ENCODE data around the gene FAS.

FAS gene

DNA sequence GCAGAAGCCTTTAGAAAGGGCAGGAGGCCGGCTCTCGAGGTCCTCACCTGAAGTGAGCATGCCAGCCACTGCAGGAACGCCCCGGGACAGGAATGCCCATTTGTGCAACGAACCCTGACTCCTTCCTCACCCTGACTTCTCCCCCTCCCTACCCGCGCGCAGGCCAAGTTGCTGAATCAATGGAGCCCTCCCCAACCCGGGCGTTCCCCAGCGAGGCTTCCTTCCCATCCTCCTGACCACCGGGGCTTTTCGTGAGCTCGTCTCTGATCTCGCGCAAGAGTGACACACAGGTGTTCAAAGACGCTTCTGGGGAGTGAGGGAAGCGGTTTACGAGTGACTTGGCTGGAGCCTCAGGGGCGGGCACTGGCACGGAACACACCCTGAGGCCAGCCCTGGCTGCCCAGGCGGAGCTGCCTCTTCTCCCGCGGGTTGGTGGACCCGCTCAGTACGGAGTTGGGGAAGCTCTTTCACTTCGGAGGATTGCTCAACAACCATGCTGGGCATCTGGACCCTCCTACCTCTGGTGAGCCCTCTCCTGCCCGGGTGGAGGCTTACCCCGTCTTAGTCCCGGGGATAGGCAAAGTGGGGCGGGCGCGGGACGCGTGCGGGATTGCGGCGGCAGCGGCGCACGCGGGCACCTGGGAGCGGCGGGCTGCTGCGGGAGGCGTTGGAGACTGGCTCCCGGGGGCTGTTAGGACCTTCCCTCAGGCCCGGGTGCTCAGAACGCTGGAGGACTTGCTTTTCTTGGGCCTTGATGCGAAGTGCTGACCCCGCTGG lies at the start of gene FAS:
FAS (plus strand) TSS at position 415 of the 777 bp plus-strand sequence; CDS start at position 494, 79 bp downstream.
- FAIRE-seq = no peak

DNA sequence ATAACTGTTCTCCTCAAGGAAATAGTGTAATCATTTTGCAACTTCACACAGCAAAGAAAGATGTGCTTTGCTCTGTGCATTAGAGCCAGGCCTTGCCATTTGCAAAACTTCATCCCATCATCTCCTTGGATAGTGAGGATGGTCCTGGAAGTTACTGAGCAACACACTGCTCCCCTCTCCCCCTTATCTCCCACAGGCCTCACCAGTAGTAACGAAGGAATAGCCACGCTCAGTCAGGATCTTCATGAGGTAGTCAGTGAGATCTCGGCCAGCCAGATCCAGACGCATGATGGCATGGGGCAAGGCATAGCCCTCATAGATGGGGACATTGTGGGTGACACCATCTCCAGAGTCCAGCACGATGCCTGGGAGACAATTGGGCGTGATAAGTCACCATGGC lies 49.6 kb upstream of the FAS start:
- FAIRE-seq = no peak

DNA sequence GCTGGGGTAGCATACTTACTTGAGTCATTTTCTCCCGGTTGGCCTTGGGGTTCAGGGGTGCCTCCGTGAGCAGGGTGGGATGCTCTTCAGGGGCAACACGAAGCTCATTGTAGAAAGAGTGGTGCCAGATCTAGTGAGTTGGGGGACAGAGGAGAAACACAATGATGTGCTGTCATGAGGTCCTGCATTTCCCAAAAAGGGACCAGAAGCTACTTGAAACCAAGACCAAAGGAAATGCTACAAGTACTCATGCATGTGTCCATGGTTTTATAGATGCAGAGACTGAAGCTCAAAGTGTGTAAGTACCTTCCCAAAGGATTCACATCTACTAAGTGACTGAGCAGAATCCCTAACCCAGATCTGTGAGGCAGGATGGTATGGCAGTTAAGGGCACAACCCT lies 46.8 kb upstream of the FAS start:
- FAIRE-seq = no peak

DNA sequence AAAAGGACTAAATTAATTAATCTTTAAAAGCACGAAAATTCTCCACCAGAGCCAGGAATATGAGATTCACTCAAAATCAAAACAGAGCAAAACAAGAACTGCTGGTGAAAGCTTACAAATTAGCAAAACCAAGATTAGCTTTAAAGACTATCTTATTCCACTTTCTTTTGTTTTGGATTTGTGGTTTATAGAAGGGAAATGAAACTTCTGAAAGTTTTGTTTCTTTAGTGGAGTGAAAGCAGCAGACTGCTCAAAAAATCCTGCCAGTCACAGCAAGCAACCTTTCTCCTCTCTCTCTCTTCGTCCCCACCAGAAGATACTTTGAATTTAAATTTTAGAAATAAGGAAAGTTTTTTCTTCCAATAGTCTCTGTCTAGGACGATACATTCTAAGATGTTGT lies 45.8 kb upstream of the FAS start:
- no peak for FAIRE-seq

DNA sequence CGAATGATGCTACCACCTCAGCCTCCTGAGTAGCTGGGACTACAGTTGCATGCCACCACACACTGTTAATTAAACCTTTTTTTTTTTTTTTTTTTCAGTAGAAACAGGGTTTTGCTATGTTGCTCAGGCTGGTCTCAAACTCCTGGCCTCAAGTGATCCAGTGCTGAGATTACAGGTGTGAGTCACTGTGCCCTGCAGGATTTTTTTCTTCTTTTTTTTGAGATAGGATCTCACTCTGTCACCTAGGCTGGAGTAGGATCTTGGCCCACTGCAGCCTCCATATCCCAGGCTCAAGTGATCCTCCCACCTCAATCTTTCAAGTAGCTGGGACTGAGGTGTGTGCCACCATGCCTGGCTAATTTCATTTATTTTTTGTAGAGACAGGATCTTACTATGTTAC lies 44.4 kb upstream of the FAS start:
- no peak for FAIRE-seq

DNA sequence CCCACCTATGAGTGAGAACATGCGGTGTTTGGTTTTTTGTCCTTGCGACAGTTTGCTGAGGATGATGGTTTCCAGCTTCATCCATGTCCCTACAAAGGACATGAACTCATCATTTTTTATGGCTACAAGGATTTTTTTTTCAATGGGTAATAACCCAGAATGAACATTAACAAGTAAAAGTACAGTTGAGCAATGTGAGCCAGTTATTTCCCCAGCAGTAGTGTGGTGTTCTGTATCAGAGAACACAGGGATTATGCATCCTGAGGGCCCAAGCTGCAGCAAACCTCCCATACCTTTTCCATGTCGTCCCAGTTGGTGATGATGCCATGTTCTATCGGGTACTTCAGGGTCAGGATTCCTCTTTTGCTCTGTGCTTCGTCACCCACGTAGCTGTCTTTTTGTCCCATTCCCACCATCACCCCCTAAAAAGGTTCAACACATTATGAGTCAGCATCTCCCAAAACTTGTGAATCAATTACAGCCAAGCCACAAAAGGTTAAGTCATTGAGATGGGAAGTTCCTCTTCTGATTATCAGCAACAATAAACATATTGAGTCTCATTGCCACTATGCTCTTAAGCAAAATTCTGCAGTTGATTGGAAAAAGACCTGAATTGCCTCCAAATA lies 43.5 kb upstream of the FAS start:
- no peak for FAIRE-seq

DNA sequence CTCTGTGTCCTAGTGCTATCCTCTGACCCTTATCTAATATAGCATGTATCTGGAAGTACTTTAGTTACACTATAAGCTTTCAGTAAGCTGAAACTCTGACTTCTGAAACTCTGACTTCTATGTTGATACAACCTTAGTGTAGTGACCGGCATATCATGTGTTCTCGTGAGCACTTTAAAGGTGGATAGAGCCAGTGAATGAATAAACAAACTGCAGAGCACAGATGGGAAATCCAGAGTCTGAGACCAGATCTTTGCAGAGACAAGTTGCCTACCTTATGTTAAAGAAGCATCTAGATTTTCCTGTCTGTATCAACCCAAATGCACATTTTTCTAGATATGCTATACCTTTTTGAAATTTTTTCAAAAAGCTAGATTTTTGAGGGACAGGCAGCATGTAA lies 41.5 kb upstream of the FAS start:
- FAIRE-seq = no peak

DNA sequence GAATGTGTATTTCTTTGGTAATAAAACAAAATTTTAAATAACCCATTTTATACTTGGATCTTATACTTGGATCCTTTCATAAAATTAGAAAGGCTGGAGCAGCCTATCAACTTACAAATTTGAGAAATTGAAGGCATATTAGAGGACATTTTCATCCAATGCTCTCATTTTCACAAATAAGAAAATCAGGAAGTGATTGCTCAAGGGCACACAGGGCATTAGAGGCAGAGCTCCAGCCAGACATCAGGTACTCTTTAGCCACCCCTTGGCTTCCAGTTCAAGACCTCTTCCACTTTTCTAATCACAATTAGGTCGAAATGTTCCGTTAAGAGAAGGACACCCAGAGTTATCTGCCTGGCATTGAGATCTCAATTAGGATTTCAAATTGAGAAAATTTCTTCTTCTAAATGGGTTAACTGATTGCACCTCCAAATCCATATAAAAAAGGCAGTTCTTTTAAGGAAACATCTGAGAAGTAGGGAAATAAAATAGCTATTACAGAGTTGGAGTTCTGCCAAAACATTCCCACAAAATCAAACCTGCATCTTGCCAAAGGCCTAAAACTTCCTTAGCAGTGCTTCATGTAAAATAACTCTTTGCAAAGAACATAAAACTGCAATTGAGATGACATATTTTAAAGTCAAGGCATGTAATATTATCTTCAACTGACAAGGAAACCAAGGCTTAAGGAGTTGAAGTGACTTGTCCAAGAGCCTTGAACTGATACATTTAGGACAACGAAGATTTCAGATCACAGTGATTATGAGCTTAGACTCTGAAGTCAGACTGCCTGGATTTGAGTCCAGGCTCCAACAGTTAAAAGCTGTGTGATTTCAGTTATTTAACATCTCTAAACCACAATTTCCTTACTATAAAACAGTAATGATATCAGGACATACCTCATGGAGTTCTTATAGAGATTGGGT lies 40.4 kb upstream of the FAS start:
- no peak for FAIRE-seq

DNA sequence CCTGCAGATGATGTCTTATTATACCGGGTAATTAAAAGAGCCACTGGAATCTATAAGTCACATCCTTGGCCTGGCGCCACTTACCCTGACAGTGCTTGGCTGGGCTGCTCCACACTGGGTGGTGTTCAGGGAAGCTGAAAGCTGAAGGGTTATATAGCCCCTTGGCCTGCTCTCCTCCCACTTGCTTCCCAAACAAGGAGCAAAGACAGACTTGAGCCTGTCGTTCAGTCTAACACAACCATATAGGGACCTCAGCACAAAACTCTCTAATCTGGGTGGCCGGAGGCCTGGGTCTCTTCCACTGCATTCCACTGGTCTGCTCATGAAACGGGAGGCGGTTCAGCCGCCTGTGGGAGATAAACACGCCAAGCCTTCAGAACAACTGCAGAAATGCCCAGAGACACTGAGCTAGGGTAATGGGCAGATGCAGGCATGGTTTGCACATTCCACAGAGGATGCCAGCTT lies 37.9 kb upstream of the FAS start, which contains the start of gene ACTA2:
ACTA2 (minus strand) TSS at position 127 of the 465 bp plus-strand sequence. CDS start 3,843 bp downstream, outside the sequence.
- no peak for FAIRE-seq

DNA sequence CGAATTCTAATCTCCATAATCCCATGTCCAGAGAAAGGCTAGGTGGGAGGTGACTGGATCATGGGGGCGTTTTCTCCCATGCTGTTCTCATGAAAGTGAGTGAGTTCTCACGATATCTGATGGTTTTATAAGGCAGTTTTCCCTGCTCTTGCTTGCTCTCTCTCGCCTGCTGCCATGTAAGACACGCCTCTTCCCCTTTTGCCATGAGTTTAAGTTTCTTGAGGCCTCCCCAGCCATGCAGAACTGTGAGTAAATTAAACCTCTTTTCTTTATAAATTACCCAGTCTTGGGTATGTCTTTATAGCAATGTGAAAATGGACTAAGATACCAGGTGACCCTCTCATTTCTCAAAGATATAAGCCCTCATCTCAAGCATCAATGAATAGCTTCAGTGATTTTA lies 36.9 kb upstream of the FAS start:
- no peak for FAIRE-seq

DNA sequence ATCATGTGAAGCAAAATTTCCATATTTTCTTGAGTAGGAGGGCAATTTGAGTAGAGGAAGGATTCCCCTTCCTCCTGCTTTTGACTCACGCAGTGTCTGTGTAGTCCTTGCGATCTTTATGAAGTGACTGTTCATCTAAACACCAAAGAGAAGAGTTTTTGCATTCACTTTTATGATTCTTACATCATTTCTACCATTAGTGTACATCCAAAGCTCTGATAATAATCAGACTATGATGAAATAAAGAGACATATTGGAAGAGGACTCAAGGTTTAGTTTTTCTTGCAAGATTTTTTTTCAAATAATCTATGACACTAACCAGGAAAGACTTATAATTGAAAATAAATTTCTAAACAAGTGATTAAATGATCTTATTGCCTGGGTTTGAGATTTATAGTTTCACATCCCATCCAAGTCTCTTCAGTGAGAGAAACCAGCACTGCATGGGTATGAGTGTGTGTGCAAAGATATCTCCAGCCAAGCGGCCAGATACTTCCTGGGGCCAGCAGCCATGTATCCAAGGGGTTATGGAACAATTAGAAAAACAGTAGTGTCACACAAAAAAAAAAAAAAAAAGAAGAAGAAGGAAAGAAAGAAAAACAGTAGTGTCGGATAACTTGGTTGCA lies 36.0 kb upstream of the FAS start:
- FAIRE-seq = no peak

DNA sequence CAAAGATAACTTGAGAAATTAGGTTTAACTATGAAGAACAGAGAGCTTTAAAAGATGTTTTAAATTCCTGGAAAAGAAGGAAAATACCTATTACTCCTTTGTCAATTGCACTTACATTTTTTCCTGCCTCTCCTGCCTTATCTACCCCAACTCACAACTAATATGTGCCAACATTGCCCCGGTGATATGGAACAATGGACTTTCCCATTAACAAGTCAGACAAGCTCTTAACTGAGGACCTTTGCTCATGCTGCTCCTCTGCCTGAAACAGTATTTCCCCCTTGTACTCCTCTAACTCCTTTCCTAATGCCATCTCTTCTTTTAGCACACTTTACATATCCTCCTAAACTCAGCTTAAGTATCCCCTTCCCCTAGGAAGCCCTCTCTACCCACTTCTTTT lies 33.2 kb upstream of the FAS start:
- FAIRE-seq = no peak

DNA sequence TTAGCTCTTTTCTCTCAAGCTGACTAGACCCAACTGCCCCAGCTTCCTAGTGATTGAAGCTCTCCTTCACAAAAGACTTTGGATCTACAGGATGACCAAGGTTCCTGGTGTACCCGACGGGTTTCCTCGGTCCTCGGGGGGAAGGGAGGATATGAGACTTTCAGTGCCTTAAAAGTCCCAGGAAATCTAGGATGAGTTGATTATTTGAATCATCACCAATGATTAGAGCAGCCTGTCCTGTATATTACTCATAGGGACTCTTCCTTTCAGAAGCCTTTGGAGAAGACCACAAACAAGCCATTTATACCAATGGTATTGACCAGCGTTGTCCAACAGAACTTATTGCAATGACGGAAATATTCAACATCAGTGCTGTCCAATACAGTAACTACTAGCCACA lies 31.9 kb upstream of the FAS start:
- FAIRE-seq = no peak

DNA sequence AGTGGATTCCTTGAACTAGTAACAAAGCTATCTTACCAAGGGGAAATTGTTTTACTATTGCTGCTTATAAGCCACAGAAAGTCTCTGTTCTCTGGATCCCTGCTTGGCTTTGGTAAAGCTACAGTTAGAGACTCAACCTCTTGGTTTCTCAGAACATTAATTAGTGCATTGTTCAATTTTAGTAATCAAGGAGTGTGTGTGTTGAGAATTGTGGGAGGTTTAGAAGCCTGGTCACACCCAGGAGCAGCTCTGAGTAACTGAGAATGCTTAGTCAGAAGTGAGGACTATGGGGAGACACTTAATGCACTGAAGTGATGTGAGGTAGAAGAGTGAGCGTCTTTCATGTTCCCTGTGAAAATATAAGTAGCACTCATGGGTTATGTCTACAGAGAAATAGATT lies 29.8 kb upstream of the FAS start:
- no peak for FAIRE-seq

DNA sequence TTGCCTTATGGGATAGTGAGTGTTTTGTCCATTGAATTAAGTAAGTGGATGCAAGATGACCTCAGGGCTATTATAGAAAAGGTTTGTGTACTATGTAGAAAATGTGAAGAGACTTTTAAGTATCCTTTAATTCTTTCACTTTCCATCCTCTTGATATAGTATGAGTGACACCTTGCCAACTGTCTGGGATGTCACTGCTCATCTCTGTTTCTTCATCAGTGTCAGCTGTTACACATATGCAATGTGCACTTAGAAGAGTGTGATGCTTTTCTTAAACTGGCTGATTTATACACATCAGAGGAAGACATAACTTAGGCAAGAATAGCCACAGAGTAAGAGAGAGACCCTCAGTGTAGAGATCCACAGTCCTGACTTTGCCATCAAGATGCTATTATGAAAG lies 29.3 kb upstream of the FAS start:
- FAIRE-seq = no peak

DNA sequence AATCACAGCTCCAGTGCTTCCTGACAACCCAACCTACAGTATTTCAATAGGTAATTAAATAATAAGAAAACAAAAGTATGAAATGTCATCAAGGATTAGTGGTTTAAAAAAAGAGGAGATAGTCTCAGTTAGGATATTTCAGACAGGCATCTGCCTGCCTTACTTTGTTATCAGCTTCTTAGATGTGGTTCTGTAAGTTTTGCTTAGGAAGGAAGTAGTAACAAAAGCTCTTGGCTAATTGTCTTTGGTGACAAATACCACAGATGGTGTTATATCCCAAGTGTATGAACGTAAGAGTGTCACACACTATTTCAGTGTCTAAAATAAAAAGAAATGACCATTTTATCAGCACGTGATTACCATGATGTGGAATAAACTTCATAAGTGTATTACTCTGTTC lies 28.3 kb upstream of the FAS start:
- FAIRE-seq = no peak

DNA sequence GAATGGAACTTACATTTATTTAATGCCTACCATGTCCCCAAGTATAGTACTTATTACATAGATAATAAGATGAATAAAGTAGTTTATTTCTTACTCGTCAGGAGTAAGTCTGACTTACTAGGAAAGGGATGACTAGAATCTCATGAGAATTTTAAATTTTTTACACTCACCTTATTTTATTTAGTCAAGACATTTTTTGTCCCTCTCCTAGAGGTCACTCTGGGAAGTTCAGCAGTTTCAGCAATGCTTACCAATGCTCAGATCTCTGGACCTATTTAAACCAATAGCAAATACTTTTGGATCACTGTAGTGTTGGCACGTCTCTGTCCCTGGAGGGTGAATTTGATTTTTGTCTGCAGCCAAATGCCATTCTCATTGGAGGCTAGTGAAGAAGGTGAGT lies 27.3 kb upstream of the FAS start:
- no peak for FAIRE-seq

DNA sequence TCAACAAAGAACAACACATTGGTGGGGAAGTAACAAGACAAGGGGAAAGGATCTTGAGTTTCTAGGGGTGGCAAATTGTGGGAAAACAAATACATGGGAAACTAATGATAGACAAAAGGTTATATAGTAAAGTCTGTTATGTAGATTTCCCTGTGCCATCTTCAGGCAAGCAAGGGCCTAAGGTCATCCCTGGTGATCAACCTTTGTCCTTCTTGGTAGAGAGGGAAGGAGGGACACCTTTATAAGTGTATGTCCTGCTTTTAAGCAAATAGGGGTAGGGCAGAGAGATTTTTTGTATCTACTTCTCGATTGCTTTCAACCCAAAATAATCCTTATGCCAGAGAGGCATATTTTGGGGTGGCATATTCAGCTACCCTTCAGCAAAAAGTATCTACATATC lies 26.2 kb upstream of the FAS start:
- FAIRE-seq = no peak

DNA sequence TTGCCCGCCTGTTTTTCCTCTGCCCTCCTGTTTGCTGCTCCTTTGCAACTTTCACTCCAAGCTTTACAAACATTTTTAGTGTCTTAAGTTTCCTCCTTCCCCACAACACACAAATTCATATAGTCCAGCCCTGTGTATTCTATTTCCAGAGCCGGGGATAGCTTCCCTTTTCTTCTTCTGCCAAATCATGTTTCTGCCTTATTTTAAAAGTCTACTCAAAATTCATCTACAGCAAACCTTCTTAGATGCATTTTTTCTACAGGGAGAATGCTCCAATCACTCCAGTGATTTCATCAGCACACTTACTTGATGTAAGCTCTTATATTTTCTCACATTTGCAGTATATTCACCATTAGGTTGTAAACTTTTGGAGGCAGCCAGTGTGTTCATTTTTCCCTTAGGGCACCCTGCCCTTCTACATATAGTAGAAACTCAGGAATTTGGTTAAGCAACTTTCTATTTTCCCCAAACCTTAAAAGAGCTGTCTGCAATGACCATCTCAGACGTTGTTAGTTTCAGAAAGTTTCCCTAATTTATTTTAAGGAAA lies 25.7 kb upstream of the FAS start:
- no peak for FAIRE-seq

DNA sequence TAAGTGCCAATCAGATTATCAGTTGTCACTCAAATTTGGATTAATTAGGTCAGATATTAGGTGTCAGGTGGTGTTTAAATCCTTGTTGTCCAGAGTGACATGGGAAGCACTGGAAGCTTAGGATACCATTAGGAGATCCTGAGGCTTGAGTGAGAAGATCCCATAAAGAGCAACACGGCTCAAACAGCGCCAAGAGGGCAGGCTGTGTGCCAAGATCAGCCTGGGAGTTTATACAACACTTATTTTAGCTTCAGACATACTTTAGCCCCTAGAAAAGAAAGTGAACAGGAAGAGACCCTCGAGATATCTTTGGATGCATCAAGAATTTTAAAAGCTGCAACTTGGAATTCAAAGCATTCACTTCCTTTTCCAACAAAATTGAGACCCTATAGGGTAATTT lies 23.8 kb upstream of the FAS start:
- FAIRE-seq = no peak

DNA sequence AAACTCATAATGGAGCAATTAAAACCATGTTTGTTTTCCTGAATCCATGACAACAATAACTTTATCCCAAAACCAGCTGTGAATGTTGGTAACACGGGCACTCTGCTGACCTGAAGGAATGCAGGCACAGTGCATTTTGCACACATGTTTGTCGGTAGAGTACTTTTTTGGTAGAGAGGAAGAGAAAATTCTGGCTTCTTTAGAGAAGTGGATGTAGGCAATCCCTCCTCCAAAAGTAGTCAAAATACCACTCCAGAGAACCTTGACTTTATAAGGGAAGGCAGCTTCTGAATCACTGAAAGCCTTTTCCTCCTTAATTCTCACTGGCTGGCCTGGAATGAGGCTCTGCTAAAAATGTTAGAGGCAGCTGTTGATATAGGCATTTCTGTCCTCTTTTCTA lies 22.2 kb upstream of the FAS start:
- no peak for FAIRE-seq

DNA sequence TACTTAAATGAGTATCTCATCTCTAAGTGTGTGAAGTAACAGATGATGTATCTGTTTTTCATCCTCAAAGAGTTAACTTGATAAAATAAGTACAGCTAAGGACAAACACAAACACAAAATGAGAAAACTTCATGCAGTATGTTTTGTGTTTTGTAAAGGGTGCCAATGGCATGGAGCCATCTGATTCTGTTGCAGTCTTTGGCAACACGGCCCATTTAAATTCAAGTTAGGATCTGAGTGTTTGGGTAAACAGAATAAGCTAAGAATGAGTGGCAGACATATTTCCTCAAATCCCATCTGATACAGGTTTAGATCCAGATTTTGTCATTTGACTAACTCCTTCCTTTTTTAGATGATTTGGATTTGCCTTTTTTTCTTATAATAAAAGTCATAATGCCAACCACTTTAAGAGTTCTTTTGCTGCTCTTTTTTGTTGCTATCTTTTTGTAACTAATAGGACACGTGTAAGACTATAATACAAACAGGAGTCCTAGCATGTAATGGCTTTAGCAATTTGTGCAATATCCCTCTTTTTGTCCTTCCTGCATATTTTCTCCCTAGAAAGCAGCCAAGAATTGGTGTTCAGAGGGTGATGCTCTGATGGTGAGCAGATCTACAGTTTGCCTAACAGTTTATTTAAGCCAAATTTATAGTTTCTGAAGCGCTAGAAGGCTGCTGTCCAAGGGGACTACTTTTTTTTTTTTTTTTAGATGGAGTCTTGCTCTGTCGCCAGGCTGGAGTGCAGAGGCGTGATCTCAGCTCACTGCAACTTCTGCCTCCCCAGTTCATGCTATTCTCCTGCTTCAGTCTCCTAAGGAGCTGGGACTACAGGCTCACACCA lies 19.2 kb upstream of the FAS start:
- FAIRE-seq = no peak

All from colon (tissue), 2 donors.